UCSD-AML1 (cell line): ENCODE data around the gene ZBED6.

Experiments used
- DNase-seq: peaks from one replicate; lab custom pipeline; 2025; ENCODE audit not compliant: unreplicated experiment; lab: John Stamatoyannopoulos, UW

ZBED6 gene

DNA sequence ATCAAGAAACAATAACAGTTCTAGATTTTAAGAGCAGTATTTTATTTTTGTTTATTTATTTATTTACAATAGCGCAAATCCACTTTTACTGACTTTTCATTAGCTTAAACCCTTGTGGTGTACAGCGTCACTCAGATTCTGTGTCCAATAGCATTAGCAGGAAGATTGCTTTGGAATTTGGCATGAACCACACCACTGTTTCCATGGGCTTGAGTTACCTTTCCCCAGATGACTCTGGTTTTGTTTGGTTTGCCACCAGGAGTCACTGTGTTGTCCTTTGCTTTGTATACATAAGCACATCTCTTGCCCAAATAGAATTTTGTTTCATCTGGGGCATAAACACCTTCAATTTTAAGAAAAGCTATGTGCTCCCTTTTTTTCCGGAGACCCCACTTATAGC is 40.1 kb downstream of the ZBED6 start:
- DNase-seq: no peak

DNA sequence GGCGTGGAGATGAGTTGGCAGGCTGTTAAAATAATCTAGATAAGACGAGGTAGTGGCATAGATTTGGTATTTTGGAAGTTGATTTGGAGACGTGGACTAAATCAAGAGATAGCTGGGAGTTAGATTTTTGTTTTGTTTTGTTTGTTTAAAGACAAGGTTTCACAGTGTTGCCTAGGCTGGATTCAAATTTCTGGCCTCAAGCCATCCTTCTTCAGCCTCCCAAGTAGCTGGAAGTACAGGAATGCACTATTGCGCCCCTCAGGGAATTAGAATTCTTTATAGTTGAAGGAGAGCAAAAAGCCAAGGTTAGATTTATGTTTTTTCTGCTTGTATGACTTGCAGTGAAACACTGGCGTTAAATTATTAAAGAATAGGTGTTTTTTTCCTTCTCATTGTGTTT is 43.7 kb downstream of the ZBED6 start:
- no peak for DNase-seq

DNA sequence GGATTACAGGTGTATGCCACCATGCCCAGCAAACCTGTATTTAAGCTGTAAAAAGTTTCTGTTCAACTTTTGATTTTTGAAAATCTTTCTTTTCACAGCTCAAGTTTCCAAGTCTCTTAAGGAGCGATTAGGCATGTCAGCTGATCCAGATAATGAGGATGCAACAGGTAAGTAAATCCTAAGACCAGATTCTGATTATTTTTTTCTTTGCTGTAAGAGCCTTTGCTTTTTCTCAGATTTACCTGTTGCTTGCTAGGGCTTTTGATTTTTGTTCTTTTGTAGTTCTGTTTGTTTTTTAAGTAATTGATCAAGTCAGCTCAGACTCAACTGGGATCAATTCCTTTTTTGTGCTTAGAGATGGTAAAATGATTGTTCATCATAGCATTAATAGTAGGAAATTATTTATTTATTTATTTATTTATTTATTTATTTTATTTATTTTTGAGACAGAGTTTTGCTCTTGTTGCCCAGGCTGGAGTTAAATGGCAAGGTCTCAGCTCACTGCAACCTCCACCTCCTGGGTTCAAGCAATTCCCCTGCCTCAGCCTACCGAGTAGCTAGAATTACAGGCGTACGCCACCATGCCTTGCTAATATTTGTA is 44.9 kb downstream of the ZBED6 start:
- DNase-seq: no peak

DNA sequence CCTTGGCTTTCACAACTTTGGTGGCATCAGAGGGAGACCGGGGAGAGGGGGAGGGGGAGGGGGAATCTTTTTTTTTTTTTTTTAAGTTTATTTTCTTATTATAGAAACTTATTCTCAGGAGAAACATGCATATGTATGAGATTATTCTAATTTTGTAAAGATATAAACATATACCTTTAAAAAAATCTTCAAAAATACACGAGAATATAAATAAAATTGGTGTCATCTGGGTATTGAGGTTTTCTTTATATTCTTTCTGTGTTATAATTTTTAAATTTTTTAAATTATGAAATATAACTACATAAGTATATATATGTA is 47.1 kb downstream of the ZBED6 start:
- no peak for DNase-seq

DNA sequence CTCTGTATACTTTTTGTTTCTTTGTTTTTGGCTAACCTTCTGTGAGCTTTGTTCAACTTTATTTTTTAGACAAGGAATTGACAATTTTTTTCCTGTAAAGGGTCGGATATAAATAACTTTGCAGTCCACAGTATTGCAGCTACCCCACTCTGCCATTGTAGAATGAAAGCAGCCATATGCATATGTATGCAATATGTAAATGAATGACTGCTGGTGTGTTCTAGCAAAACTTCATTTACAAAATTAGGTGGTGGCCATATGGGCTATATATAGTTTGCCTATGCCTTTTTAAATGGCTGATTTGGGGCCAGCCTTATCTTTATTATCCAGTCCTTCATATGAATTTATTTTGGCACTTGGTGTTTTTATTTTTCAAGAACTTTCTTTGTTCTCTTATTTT is 48.0 kb downstream of the ZBED6 start:
- DNase-seq: no peak
